Ureter (tissue), 1 donor: ENCODE results near the gene DYNLRB1. TPM values are rescaled to one million over a fixed set of nuclear protein-coding genes. Genes with fewer than 3 reads are reported as not detected.
"Not testable (repeated sequence)": the region's sequence is repeated elsewhere in the genome, so short reads cannot be mapped to it uniquely, and the experiment has no call there.

Source experiments
- DNase-seq: peaks from one replicate; pipeline ENCODE4 v3.0.0-alpha.2; 2020; ENCODE audit warnings: low spot score
- total RNA-seq: library from RNA; stranded (reverse); gene quantifications from one replicate; pipeline ENCODE4 v1.2.4, GENCODE V29; 2023
- donor health status: DM: yes; HTN: yes; CAD: no.

Gene DYNLRB1
- 123 TPM for total RNA-seq

- DNase-seq: peak; percentile 98
Observed at GRCh38 chr20:34516247-34517113, at the start of gene DYNLRB1. Gene DYNLRB1 (plus strand): TSS chr20:34516422. CDS start chr20:34516459, 37 bp downstream.

GRCh38 chr20:34468951-34469350 is 47.3 kb upstream of the DYNLRB1 start:
- DNase-seq: no peak

GRCh38 chr20:34472246-34472925 is 43.8 kb upstream of the DYNLRB1 start:
- DNase-seq: no peak

- no peak for DNase-seq
Observed at GRCh38 chr20:34473262-34473883, 42.8 kb upstream of the DYNLRB1 start.

- peak; percentile 48 for DNase-seq
Observed at GRCh38 chr20:34475979-34476736, 40.1 kb upstream of the DYNLRB1 start.

GRCh38 chr20:34479627-34480026 is 36.6 kb upstream of the DYNLRB1 start:
- DNase-seq: no peak

- not testable (repeated sequence) for DNase-seq
Observed at GRCh38 chr20:34482154-34482553, 34.1 kb upstream of the DYNLRB1 start.

- not testable (repeated sequence) for DNase-seq
Observed at GRCh38 chr20:34483585-34484220, 32.5 kb upstream of the DYNLRB1 start.

GRCh38 chr20:34485068-34485634 is 31.1 kb upstream of the DYNLRB1 start:
- no peak for DNase-seq

GRCh38 chr20:34491226-34491931 is 24.8 kb upstream of the DYNLRB1 start:
- no peak for DNase-seq

- DNase-seq: no peak
Observed at GRCh38 chr20:34491932-34492509, 24.2 kb upstream of the DYNLRB1 start.

GRCh38 chr20:34493646-34494045 is 22.6 kb upstream of the DYNLRB1 start:
- no peak for DNase-seq

GRCh38 chr20:34495307-34495706 is 20.9 kb upstream of the DYNLRB1 start:
- no peak for DNase-seq

GRCh38 chr20:34495916-34496315 is 20.3 kb upstream of the DYNLRB1 start:
- no peak for DNase-seq

GRCh38 chr20:34497596-34497995 is 18.6 kb upstream of the DYNLRB1 start:
- DNase-seq: not testable (repeated sequence)

- DNase-seq: no peak
Observed at GRCh38 chr20:34500823-34501222, 15.4 kb upstream of the DYNLRB1 start.

GRCh38 chr20:34506480-34506879 is 9.7 kb upstream of the DYNLRB1 start:
- no peak for DNase-seq

GRCh38 chr20:34507702-34508413 is 8.4 kb upstream of the DYNLRB1 start:
- no peak for DNase-seq

GRCh38 chr20:34510575-34510974 is 5.6 kb upstream of the DYNLRB1 start:
- DNase-seq: no peak
